T-cell (primary cell): ENCODE measurements around the gene ZACN. TPM values are rescaled to one million over a fixed set of nuclear protein-coding genes. Genes with fewer than 3 reads are reported as not detected.
A peak's percentile ranks its signal among the peaks of the same experiment; 100 is the strongest.
"Not testable (repeated sequence)": the region's sequence is repeated elsewhere in the genome, so short reads cannot be mapped to it uniquely, and the experiment has no call there.

Experiments used
- ATAC-seq, 4 experiments: fragments of 200-7000 bp in 3 of 4; fragments of 150-1000 bp in 1 of 4; cut with Tn5 transposase; replicated peaks in 1 of 4; 1 replicate in 3 of 4; 2 replicates in 1 of 4; pipeline ENCODE4 v1.10.0; 2021; ENCODE audit warnings: moderate library complexity in 3 of 4, mild to moderate bottlenecking in 2 of 4, moderate number of reproducible peaks in 1 of 4
- CTCF ChIA-PET, 2 donors: fragments of 300-600 bp; sonication (Branson Sonifier 250); formaldehyde crosslinking; loops; one replicate each; lab custom pipeline; 2022; ENCODE audit warnings: antibody characterized with exemption in 2 of 2; lab: Charles Lee
- POLR2A ChIA-PET, 2 donors: fragments of 300-600 bp; sonication (Branson Sonifier 250); formaldehyde crosslinking; loops; one replicate each; lab custom pipeline; 2022; ENCODE audit warnings: antibody characterized with exemption in 2 of 2; lab: Charles Lee
- DNase-seq, 35 experiments: peaks; one replicate each; pipeline versions ENCODE4 v3.0.0 to v3.0.0-alpha.2; 2013 to 2023
- H3K27ac ChIP-seq: one replicate; pipeline ENCODE4 v1.5.1; 2013; ENCODE audit warnings: low read length
- H3K27me3 ChIP-seq, 2 experiments: replicated peaks in 1 of 2; 1 replicate in 1 of 2; 2 replicates in 1 of 2; pipeline versions ENCODE4 v1.6.1 to v1.7.0; 2013; ENCODE audit warnings: low read length in 1 of 2, mixed read lengths in 1 of 2; ENCODE audit not compliant: control insufficient read depth in 2 of 2, insufficient read depth in 2 of 2; ENCODE audit errors: extremely low read depth in 1 of 2
- H3K36me3 ChIP-seq, 2 donors: 1 replicate in 1 of 2; 2 replicates in 1 of 2; pipeline versions ENCODE4 v1.6.1 to v1.7.0; 2013; ENCODE audit warnings: low read length in 1 of 2; ENCODE audit not compliant: control insufficient read depth in 2 of 2, insufficient read depth in 1 of 2; ENCODE audit errors: extremely low read depth in 1 of 2
- H3K4me1 ChIP-seq, 2 experiments: 1 replicate in 1 of 2; 2 replicates in 1 of 2; pipeline versions ENCODE4 v1.6.1 to v1.7.0; 2013; ENCODE audit warnings: low read length in 2 of 2, mixed read lengths in 1 of 2; ENCODE audit not compliant: insufficient read depth in 2 of 2, control insufficient read depth in 1 of 2; ENCODE audit errors: extremely low read depth in 1 of 2
- H3K4me3 ChIP-seq, 2 donors: 1 replicate in 1 of 2; 2 replicates in 1 of 2; pipeline versions ENCODE4 v1.5.1 to v1.7.0; 2013; ENCODE audit warnings: mild to moderate bottlenecking in 2 of 2, low read length in 1 of 2, moderate library complexity in 1 of 2; ENCODE audit not compliant: control insufficient read depth in 1 of 2; ENCODE audit errors: extremely low read depth in 1 of 2
- H3K9me3 ChIP-seq: 2 replicates; pipeline ENCODE4 v1.7.0; 2013
- H3K27ac Mint-ChIP-seq, 2 donors: one replicate each; pipeline ENCODE4 v1.8.0; 2020 to 2021; ENCODE audit warnings: mild to moderate bottlenecking in 2 of 2, mixed read lengths in 2 of 2
- H3K27me3 Mint-ChIP-seq, 2 donors: one replicate each; pipeline ENCODE4 v1.8.0; 2021 to 2022; ENCODE audit warnings: mixed read lengths in 2 of 2
- H3K36me3 Mint-ChIP-seq: one replicate; pipeline ENCODE4 v1.8.0; 2021; ENCODE audit warnings: mixed read lengths
- H3K4me1 Mint-ChIP-seq, 3 donors: one replicate each; pipeline ENCODE4 v1.8.0; 2020 to 2022; ENCODE audit warnings: mixed read lengths in 3 of 3, mild to moderate bottlenecking in 1 of 3
- H3K4me3 Mint-ChIP-seq, 3 donors: one replicate each; pipeline ENCODE4 v1.8.0; 2020 to 2022; ENCODE audit warnings: mild to moderate bottlenecking in 3 of 3, mixed read lengths in 3 of 3, moderate library complexity in 3 of 3
- H3K9me3 Mint-ChIP-seq, 3 donors: one replicate each; pipeline ENCODE4 v1.8.0; 2020 to 2022; ENCODE audit warnings: mixed read lengths in 3 of 3
- WGBS: methylation state at CpG from one replicate; pipeline ENCODE4 v1.1.5; 2013; ENCODE audit warnings: missing lambda C conversion rate; ENCODE audit not compliant: insufficient coverage; 5-methylcytosine and 5-hydroxymethylcytosine counted together
- total RNA-seq, 35 experiments: library from RNA in 6 of 35; stranded (reverse) in 6 of 35; fragments of 120-200 nt in 1 of 35; gene quantifications; one replicate each; pipeline versions ENCODE4 v1.2.1 to v1.2.4 and lab custom pipeline; 2013 to 2026

Gene ZACN
- total RNA-seq, 5 donors from 2014 or later (not counting 1 experiment from before 2014, with no cell fraction given) = 0.20 to 1.6 (median 0.31) TPM; not detected in 1

- H3K4me1 Mint-ChIP-seq = peaks cover 60 to 70% (median 61%) of the 10 kb centered on the region in 3 donors
Observed at GRCh38 chr17:76075364-76076145, 3.4 kb upstream of the ZACN start.

DNA sequence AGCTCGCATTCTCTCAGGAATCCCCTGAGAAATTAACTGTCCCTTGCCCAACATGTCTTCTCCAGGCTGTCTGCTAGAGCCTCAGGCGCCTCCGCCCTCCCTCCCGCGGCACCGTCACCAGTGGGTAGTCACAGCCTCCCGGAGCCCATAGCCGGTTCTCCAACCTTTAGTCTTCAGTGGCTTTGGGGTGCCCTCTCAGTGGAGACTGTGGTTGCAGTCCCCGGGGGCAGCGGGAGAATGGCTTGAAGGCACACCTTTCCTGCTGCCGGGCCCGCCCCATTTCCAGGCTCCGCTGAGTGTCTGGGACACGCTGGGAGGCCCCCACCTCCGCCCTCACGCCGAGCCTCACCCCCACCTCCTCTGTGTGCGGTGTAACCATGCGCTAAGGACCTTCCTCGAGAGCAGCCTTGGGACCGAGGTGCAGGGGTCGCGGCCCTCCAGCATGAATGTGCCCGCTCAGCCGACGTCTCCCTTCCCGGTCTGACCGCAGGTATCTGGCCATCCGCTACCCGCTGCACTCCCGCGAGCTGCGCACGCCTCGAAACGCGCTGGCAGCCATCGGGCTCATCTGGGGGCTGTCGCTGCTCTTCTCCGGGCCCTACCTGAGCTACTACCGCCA is 2.7 kb upstream of the ZACN start:
- Histone ChIP-seq H3K36me3 (no peaks in the 10 kb centered on the region), H3K4me1 (peaks cover 17 to 72% of the 10 kb centered on the region in 2 experiments), H3K27ac (no peak overlapping the region), H3K4me3 (peak overlapping the region; percentile 41 to 58), H3K27me3 (peaks cover 12 to 68% of the 10 kb centered on the region in 2 experiments), H3K9me3 (no peaks in the 10 kb centered on the region)
- peaks cover 4% of the 10 kb centered on the region for H3K36me3 Mint-ChIP-seq
- peaks cover 18 to 38% of the 10 kb centered on the region in 2 donors for H3K27me3 Mint-ChIP-seq
- WGBS = 7% methylated on average over 41 of the region's 41 CpGs
- H3K4me1 Mint-ChIP-seq = peaks cover 54 to 66% (median 55%) of the 10 kb centered on the region in 3 donors
- POLR2A ChIA-PET = no interaction called here
- H3K27ac Mint-ChIP-seq = no peak overlapping the region
- H3K9me3 Mint-ChIP-seq = no peaks in the 10 kb centered on the region
- H3K4me3 Mint-ChIP-seq = peak overlapping the region; percentile 75 to 89 (median 85)
- CTCF ChIA-PET = interaction anchor here in 1 of 2 donors (0.5 kb wide), 1 partner anchor 1983 kb away, joined by 3 read pairs; no protein-coding TSS in a partner anchor
- DNase-seq (peak in 2 of 35 experiments; percentile 29 to 34), ATAC-seq (no peak)

More at GRCh38 chr17:76075364-76076145, 3.4 kb upstream of the ZACN start:
- H3K4me1 ChIP-seq = peaks cover 23 to 76% of the 10 kb centered on the region in 2 experiments
- no peak overlapping the region for H3K27ac ChIP-seq
- Mint-ChIP-seq H3K27ac (peak overlapping the region in 1 of 2 donors; percentile 71), H3K27me3 (peaks cover 18 to 38% of the 10 kb centered on the region in 2 donors), H3K4me3 (peak overlapping the region; percentile 56 to 89 (median 85)), H3K36me3 (peaks cover 4% of the 10 kb centered on the region), H3K9me3 (no peaks in the 10 kb centered on the region)
- ChIA-PET CTCF (interaction anchor here in 1 of 2 donors (0.5 kb wide), 1 partner anchor 1983 kb away, joined by 3 read pairs; no protein-coding TSS in a partner anchor), POLR2A (interaction anchor here in 1 of 2 donors (0.6 to 0.7 kb wide), 2 partner anchors 11 to 102 kb away, joined by 3 read pairs; no protein-coding TSS in a partner anchor)
- H3K4me3 ChIP-seq = peak overlapping the region in 1 of 2 donors; percentile 58
- H3K36me3 ChIP-seq = no peaks in the 10 kb centered on the region
- H3K27me3 ChIP-seq = peaks cover 12 to 68% of the 10 kb centered on the region in 2 experiments
- DNase-seq (peak in 6 of 35 experiments; percentile 11 to 40 (median 27)), ATAC-seq (no peak)
- WGBS = 14% methylated on average over 28 of the region's 48 CpGs
- H3K9me3 ChIP-seq = no peaks in the 10 kb centered on the region

GRCh38 chr17:76076765-76077583 is 2.0 kb upstream of the ZACN start:
- Mint-ChIP-seq H3K36me3 (peaks cover 4% of the 10 kb centered on the region), H3K27me3 (peaks cover 18 to 38% of the 10 kb centered on the region in 2 donors), H3K27ac (no peak overlapping the region), H3K4me3 (peak overlapping the region; percentile 75 to 89 (median 85)), H3K4me1 (peaks cover 48 to 63% (median 53%) of the 10 kb centered on the region in 3 donors), H3K9me3 (no peaks in the 10 kb centered on the region)
- 5% methylated on average over 70 of the region's 82 CpGs for WGBS
- POLR2A ChIA-PET = no interaction called here
- H3K4me1 ChIP-seq = peaks cover 13 to 69% of the 10 kb centered on the region in 2 experiments
- no peaks in the 10 kb centered on the region for H3K9me3 ChIP-seq
- H3K36me3 ChIP-seq = no peaks in the 10 kb centered on the region
- H3K27ac ChIP-seq = no peak overlapping the region
- H3K4me3 ChIP-seq = peak overlapping the region; percentile 41 to 58
- peaks cover 12 to 68% of the 10 kb centered on the region in 2 experiments for H3K27me3 ChIP-seq
- CTCF ChIA-PET = no interaction called here
- ATAC-seq = peak; percentile 20 to 71 (median 28)
- peak in 33 of 35 experiments; percentile 36 to 81 (median 67) for DNase-seq

DNA sequence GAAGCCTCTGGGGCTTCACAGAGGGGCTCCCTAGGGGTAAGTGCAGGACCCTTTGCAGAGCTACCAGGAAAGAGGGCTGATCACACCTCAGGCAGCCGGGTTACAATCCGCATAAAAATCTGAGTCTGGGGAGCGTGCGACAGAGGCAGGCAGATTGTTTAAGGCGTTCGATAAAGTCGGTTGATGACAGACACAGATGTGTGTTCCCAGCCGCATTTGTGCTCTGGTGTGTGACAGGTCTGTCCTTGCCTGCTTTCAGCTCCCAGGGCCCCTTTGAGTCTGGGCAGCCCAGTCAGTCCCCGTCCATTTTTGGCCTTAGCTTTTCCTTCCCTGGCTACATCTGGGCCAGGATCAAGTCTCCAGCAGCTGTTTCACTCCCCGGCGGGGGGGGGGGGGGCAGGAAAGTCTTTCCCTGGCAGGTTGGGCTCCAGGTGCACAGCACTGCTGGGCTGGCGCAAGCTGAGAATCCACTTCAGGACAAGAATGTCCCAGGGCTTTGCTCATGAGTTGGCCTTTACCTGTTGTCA is 1.3 kb upstream of the ZACN start:
- Mint-ChIP-seq H3K4me1 (peaks cover 48 to 61% (median 53%) of the 10 kb centered on the region in 3 donors), H3K36me3 (peaks cover 4% of the 10 kb centered on the region), H3K27ac (no peak overlapping the region), H3K27me3 (peaks cover 18 to 38% of the 10 kb centered on the region in 2 donors), H3K9me3 (no peaks in the 10 kb centered on the region), H3K4me3 (peak overlapping the region in 2 of 3 donors; percentile 17 to 89)
- no peak overlapping the region for H3K4me3 ChIP-seq
- no peak overlapping the region for H3K27ac ChIP-seq
- H3K4me1 ChIP-seq = peaks cover 13 to 67% of the 10 kb centered on the region in 2 experiments
- H3K27me3 ChIP-seq = peaks cover 12 to 68% of the 10 kb centered on the region in 2 experiments
- peaks cover under 1 to 6% of the 10 kb centered on the region in 2 donors for H3K36me3 ChIP-seq
- ATAC-seq (no peak), DNase-seq (no peak)
- CTCF ChIA-PET = no interaction called here
- no peaks in the 10 kb centered on the region for H3K9me3 ChIP-seq
- POLR2A ChIA-PET = interaction anchor here in 1 of 2 donors (0.5 kb wide), 1 partner anchor 499 kb away, joined by 4 read pairs; no protein-coding TSS in a partner anchor
- WGBS = 59% methylated on average over 8 of the region's 12 CpGs

DNA sequence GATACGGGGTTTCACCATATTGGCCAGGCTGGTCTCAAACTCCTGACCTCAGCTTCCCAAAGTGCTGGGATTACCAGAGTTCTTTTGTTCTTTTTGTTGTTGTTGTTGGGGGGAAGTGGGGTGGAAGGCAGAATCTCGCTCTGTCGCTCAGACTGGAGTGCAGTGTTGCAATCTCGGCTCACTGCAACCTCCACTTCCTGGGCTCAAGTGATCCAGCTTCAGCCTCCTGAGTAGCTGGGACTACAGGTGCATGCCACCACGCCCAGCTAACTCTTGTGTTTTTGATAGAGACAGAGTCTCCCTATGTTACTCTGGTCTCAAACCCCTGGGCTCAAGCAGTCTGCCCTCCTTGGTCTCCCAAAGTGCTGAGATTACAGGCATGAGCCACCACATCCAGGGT is 612 bp upstream of the ZACN start:
- H3K27ac ChIP-seq, H3K27ac Mint-ChIP-seq, POLR2A ChIA-PET, H3K9me3 Mint-ChIP-seq, H3K9me3 ChIP-seq, H3K36me3 Mint-ChIP-seq, H3K4me3 ChIP-seq, ATAC-seq, DNase-seq: not testable (repeated sequence)
- Histone ChIP-seq H3K27me3 (peaks cover 12 to 67% of the 10 kb centered on the region in 2 experiments), H3K36me3 (peaks cover 5 to 11% of the 10 kb centered on the region in 2 donors), H3K4me1 (peaks cover 13 to 61% of the 10 kb centered on the region in 2 experiments)
- Mint-ChIP-seq H3K4me3 (peak overlapping the region in 1 of 3 donors; percentile 89), H3K27me3 (peaks cover 18 to 38% of the 10 kb centered on the region in 2 donors), H3K4me1 (peaks cover 45 to 58% (median 53%) of the 10 kb centered on the region in 3 donors)
- CTCF ChIA-PET = interaction anchor here in 1 of 2 donors (0.9 kb wide), 1 partner anchor 11 kb away, joined by 3 read pairs; no protein-coding TSS in a partner anchor
- WGBS = 53% methylated on average over 4 of the region's 5 CpGs
